Measurements from ENCODE around the gene AFF3.

GRCh38 chr2:100107906-100108647 lies 34.3 kb downstream of the AFF3 start:
- TF ChIP-seq, protein P1, sequence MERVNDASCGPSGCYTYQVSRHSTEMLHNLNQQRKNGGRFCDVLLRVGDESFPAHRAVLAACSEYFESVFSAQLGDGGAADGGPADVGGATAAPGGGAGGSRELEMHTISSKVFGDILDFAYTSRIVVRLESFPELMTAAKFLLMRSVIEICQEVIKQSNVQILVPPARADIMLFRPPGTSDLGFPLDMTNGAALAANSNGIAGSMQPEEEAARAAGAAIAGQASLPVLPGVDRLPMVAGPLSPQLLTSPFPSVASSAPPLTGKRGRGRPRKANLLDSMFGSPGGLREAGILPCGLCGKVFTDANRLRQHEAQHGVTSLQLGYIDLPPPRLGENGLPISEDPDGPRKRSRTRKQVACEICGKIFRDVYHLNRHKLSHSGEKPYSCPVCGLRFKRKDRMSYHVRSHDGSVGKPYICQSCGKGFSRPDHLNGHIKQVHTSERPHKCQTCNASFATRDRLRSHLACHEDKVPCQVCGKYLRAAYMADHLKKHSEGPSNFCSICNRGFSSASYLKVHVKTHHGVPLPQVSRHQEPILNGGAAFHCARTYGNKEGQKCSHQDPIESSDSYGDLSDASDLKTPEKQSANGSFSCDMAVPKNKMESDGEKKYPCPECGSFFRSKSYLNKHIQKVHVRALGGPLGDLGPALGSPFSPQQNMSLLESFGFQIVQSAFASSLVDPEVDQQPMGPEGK (CRISPR knock-in tag; IDR thresholded peaks at IDR 0.05; ENCODE audit: borderline replicate concordance) = no peak
- TF ChIP-seq, protein P2, sequence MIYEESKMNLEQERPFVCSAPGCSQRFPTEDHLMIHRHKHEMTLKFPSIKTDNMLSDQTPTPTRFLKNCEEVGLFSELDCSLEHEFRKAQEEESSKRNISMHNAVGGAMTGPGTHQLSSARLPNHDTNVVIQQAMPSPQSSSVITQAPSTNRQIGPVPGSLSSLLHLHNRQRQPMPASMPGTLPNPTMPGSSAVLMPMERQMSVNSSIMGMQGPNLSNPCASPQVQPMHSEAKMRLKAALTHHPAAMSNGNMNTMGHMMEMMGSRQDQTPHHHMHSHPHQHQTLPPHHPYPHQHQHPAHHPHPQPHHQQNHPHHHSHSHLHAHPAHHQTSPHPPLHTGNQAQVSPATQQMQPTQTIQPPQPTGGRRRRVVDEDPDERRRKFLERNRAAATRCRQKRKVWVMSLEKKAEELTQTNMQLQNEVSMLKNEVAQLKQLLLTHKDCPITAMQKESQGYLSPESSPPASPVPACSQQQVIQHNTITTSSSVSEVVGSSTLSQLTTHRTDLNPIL (CRISPR knock-in tag; IDR thresholded peaks at IDR 0.05; ENCODE audit: low read depth) = no peak
- TF ChIP-seq ZC3H10 (CRISPR knock-in tag; IDR thresholded peaks at IDR 0.05) = no peak
- no peak for TF ChIP-seq POU6F1 (CRISPR knock-in tag; IDR thresholded peaks at IDR 0.05; ENCODE audit: borderline replicate concordance, low read depth)
- TF ChIP-seq ZFP3 (CRISPR knock-in tag; IDR thresholded peaks at IDR 0.05) = no peak
- no peak for TF ChIP-seq SNAI2 (CRISPR knock-in tag; IDR thresholded peaks at IDR 0.05)
- no peak for TF ChIP-seq ZNF8 (CRISPR knock-in tag; IDR thresholded peaks at IDR 0.05)
- no peak for TF ChIP-seq ZFP30 (CRISPR knock-in tag; IDR thresholded peaks at IDR 0.05)
- no peak for TF ChIP-seq ARNTL (CRISPR knock-in tag; IDR thresholded peaks at IDR 0.05; ENCODE audit: borderline replicate concordance, low read depth)
- TF ChIP-seq ZNF70 (CRISPR knock-in tag; IDR thresholded peaks at IDR 0.05) = no peak
- no peak for TF ChIP-seq ISL1 (CRISPR knock-in tag; IDR thresholded peaks at IDR 0.05)
- no peak for TF ChIP-seq PPARA (CRISPR knock-in tag; IDR thresholded peaks at IDR 0.05; ENCODE audit: borderline replicate concordance)

All from SK-N-SH treated with all-trans-retinoic acid at 6 μM for 48 hours (cell line).